Prostate gland (tissue), 2 donors: Measurements from ENCODE around the gene STYK1.

Experiments used
- CTCF ChIP-seq, 4 experiments: fragments of 200-600 bp in 2 of 4; fragments of 450-650 bp in 2 of 4; sonication (generic) in 2 of 4; IDR thresholded peaks; 1 replicate in 3 of 4; 2 replicates in 1 of 4; pipeline ENCODE4 v1.5.1; 2016 to 2019; ENCODE audit warnings: antibody characterized with exemption in 4 of 4, mild to moderate bottlenecking in 2 of 4, moderate library complexity in 2 of 4
- POLR2AphosphoS5 ChIP-seq: sonication (generic); formaldehyde crosslinking; IDR thresholded peaks from one replicate; pipeline ENCODE4 v1.6.1; 2017; ENCODE audit warnings: antibody characterized with exemption

GRCh38 chr12:10689146-10689545 lies 15.3 kb upstream of the STYK1 start:
- TF ChIP-seq CTCF (IDR thresholded peaks at IDR 0.05) = no peak
- TF ChIP-seq POLR2AphosphoS5 = no peak
